CD14-positive monocyte (primary cell): ENCODE measurements around the gene RNF157. TPM values are rescaled to one million over a fixed set of nuclear protein-coding genes. Genes with fewer than 3 reads are reported as not detected.

Source experiments
- DNase-seq, 3 donors: peaks; one replicate each; pipeline ENCODE4 v3.0.0-alpha.2; 2011 to 2022
- H2AFZ ChIP-seq: 2 replicates; pipeline ENCODE4 v1.6.0; 2012; ENCODE audit warnings: mild to moderate bottlenecking, low read depth, low read length, inconsistent platforms; ENCODE audit not compliant: insufficient read depth, poor library complexity, severe bottlenecking
- H3K27ac ChIP-seq, 2 donors: 1 replicate in 1 of 2; 2 replicates in 1 of 2; pipeline ENCODE4 v1.5.1; 2012 to 2013; ENCODE audit warnings: low read length in 2 of 2, control low read depth in 1 of 2, inconsistent platforms in 1 of 2, low read depth in 1 of 2, mild to moderate bottlenecking in 1 of 2
- H3K27me3 ChIP-seq, 2 donors: one replicate each; pipeline versions ENCODE4 v1.6.0 to v1.6.1; 2011 to 2013; ENCODE audit warnings: low read length in 2 of 2; ENCODE audit not compliant: control insufficient read depth in 2 of 2, insufficient read depth in 2 of 2
- H3K36me3 ChIP-seq, 2 donors: replicated peaks in 1 of 2; 1 replicate in 1 of 2; 2 replicates in 1 of 2; pipeline versions ENCODE4 v1.5.1 to v1.6.1; 2012 to 2013; ENCODE audit warnings: low read length in 2 of 2, control low read depth in 1 of 2, inconsistent platforms in 1 of 2, mild to moderate bottlenecking in 1 of 2; ENCODE audit not compliant: insufficient read depth in 2 of 2, control insufficient read depth in 1 of 2
- H3K4me1 ChIP-seq, 2 donors: 1 replicate in 1 of 2; 2 replicates in 1 of 2; pipeline versions ENCODE4 v1.5.1 to v1.6.1; 2012 to 2013; ENCODE audit warnings: low read length in 2 of 2, control low read depth in 1 of 2, inconsistent platforms in 1 of 2, mild to moderate bottlenecking in 1 of 2, moderate library complexity in 1 of 2; ENCODE audit not compliant: insufficient read depth in 2 of 2, control insufficient read depth in 1 of 2
- H3K4me2 ChIP-seq: replicated peaks from 2 replicates; pipeline ENCODE3; 2012; ENCODE audit warnings: low read length, moderate library complexity, mild to moderate bottlenecking; ENCODE audit not compliant: poor library complexity, severe bottlenecking; ENCODE audit errors: extremely low read depth
- H3K4me3 ChIP-seq, 3 experiments: fragments of 200-600 bp in 1 of 3; sonication (generic) in 1 of 3; replicated peaks in 1 of 3; 1 replicate in 2 of 3; 2 replicates in 1 of 3; pipeline ENCODE4 v1.5.1; 2011 to 2013; ENCODE audit warnings: low read length in 3 of 3, mild to moderate bottlenecking in 3 of 3, control low read depth in 2 of 3, low read depth in 2 of 3, inconsistent platforms in 1 of 3, moderate library complexity in 1 of 3
- H3K79me2 ChIP-seq: 2 replicates; pipeline ENCODE4 v1.6.0; 2012; ENCODE audit warnings: mild to moderate bottlenecking, control low read depth, inconsistent platforms, low read length, moderate library complexity; ENCODE audit not compliant: insufficient read depth
- H3K9ac ChIP-seq: 2 replicates; pipeline ENCODE4 v1.6.0; 2017; ENCODE audit warnings: low read length, mild to moderate bottlenecking; ENCODE audit not compliant: insufficient read depth, poor library complexity, severe bottlenecking
- H3K9me3 ChIP-seq, 2 donors: replicated peaks in 1 of 2; 1 replicate in 1 of 2; 2 replicates in 1 of 2; pipeline versions ENCODE4 v1.5.1 to v1.6.1; 2012 to 2013; ENCODE audit warnings: low read length in 2 of 2, control low read depth in 1 of 2; ENCODE audit not compliant: control insufficient read depth in 1 of 2, insufficient read depth in 1 of 2
- H4K20me1 ChIP-seq: 2 replicates; pipeline ENCODE4 v1.6.0; 2012; ENCODE audit warnings: mild to moderate bottlenecking, low read length, control low read depth, moderate library complexity; ENCODE audit not compliant: insufficient read depth
- H3K27ac Mint-ChIP-seq, 7 donors: one replicate each; pipeline ENCODE4 v1.8.0; 2020; ENCODE audit warnings: mild to moderate bottlenecking in 7 of 7, mixed read lengths in 7 of 7, moderate library complexity in 6 of 7, inconsistent platforms in 2 of 7
- H3K27me3 Mint-ChIP-seq, 3 donors: one replicate each; pipeline ENCODE4 v1.8.0; 2021 to 2022; ENCODE audit warnings: low read depth in 3 of 3, mild to moderate bottlenecking in 3 of 3, mixed read lengths in 3 of 3, moderate library complexity in 3 of 3, inconsistent platforms in 1 of 3
- H3K36me3 Mint-ChIP-seq, 2 donors: one replicate each; pipeline ENCODE4 v1.8.0; 2020; ENCODE audit warnings: mixed read lengths in 2 of 2, inconsistent platforms in 1 of 2, mild to moderate bottlenecking in 1 of 2
- H3K4me1 Mint-ChIP-seq: one replicate; pipeline ENCODE4 v1.8.0; 2020; ENCODE audit warnings: mild to moderate bottlenecking, mixed read lengths
- H3K4me3 Mint-ChIP-seq, 2 donors: one replicate each; pipeline ENCODE4 v1.8.0; 2020; ENCODE audit warnings: mild to moderate bottlenecking in 2 of 2, mixed read lengths in 2 of 2, moderate library complexity in 1 of 2
- H3K9me3 Mint-ChIP-seq, 7 donors: one replicate each; pipeline ENCODE4 v1.8.0; 2020 to 2022; ENCODE audit warnings: mixed read lengths in 7 of 7, mild to moderate bottlenecking in 6 of 7, moderate library complexity in 6 of 7, inconsistent platforms in 2 of 7
- CTCF ChIP-seq: fragments of 200-600 bp; IDR thresholded peaks from one replicate; pipeline ENCODE4 v1.8.0; 2022; ENCODE audit warnings: antibody characterized with exemption, mild to moderate bottlenecking
- WGBS: methylation state at CpG from one replicate; pipeline ENCODE4 v1.1.5; 2013; ENCODE audit warnings: missing lambda C conversion rate; ENCODE audit not compliant: insufficient coverage; 5-methylcytosine and 5-hydroxymethylcytosine counted together
- intact Hi-C, 2 donors: fragments of 100-400 bp; cut with micrococcal nuclease; formaldehyde crosslinking; loops; one replicate each; pipeline versions ENCODE4 v1.15.0 to v1.15.1; 2023
- polyA plus RNA-seq, 3 donors: library from polyadenylated mRNA; depleted of rRNA in 1 of 3; unstranded in 2 of 3; stranded (reverse) in 1 of 3; fragments of 300-500 nt in 2 of 3; fragments of >200 nt in 1 of 3; fragmentation: Illumina TruSeq in 2 of 3; gene quantifications; 1 replicate in 2 of 3; 2 replicates in 1 of 3; pipeline ENCODE4 v1.2.3, GENCODE V29; 2012 to 2021

Gene RNF157
- polyA plus RNA-seq, 3 donors, result 0.03 TPM; not detected in 2

DNA sequence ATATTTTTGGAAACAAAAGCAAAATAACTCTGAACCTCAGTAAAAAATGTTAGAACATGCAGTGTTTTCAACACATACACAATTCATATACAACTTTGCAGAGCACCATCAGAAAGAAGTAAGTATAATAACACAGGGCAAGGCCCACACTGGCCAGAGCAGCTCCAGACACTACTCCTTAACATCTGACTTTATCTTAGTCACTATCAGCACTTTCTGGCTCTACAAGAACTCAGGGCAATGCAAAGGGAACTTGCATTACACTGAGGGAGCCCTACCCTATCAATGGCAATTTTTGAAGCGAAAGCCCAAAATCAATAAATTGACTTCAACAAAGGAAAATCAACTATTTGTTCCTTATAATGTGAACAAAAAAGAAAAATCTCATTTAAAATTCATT lies 16.5 kb downstream of the RNF157 start:
- WGBS, result no CpG with 5 or more reads among the region's 1 CpG
- no peak for TF ChIP-seq CTCF

GRCh38 chr17:76219670-76220383 lies 20.5 kb downstream of the RNF157 start:
- no peak for DNase-seq
- Mint-ChIP-seq H3K9me3 (peaks cover 0 to 2% (median 0%) of the 10 kb centered on the region in 7 donors), H3K36me3 (no peaks in the 10 kb centered on the region), H3K27ac (no peak overlapping the region), H3K27me3 (peaks cover 0 to 10% (median 7%) of the 10 kb centered on the region in 3 donors), H3K4me1 (no peaks in the 10 kb centered on the region), H3K4me3 (no peak overlapping the region)
- 100% methylated on average over 1 of the region's 7 CpGs for WGBS
- no peak overlapping the region for H2AFZ ChIP-seq
- no peaks in the 10 kb centered on the region for H3K4me1 ChIP-seq
- intact Hi-C loops, result loop anchor here in 1 of 2 donors (10.0 kb wide), 1 partner anchor 55 kb away; no protein-coding TSS in a partner anchor
- no peaks in the 10 kb centered on the region for H3K9me3 ChIP-seq
- H3K36me3 ChIP-seq, result no peaks in the 10 kb centered on the region
- no peak overlapping the region for H3K9ac ChIP-seq
- H3K27me3 ChIP-seq, result peaks cover 0 to 2% of the 10 kb centered on the region in 2 donors
- no peak overlapping the region for H3K4me2 ChIP-seq
- no peak for TF ChIP-seq CTCF
- no peaks in the 10 kb centered on the region for H4K20me1 ChIP-seq
- H3K27ac ChIP-seq, result no peak overlapping the region
- no peak overlapping the region for H3K4me3 ChIP-seq
- H3K79me2 ChIP-seq, result no peaks in the 10 kb centered on the region

More for the DNA sequence above, 16.5 kb downstream of the RNF157 start:
- H3K4me2 ChIP-seq, result no peak overlapping the region
- no peak overlapping the region for H3K4me3 ChIP-seq
- H3K4me1 ChIP-seq, result no peaks in the 10 kb centered on the region
- H3K27ac Mint-ChIP-seq, result no peak overlapping the region
- H3K36me3 ChIP-seq, result no peaks in the 10 kb centered on the region
- no peaks in the 10 kb centered on the region for H3K9me3 ChIP-seq
- intact Hi-C loops, result loop anchor here in 1 of 2 donors (10.0 kb wide), 1 partner anchor 51 kb away; no protein-coding TSS in a partner anchor
- no peaks in the 10 kb centered on the region for H3K27me3 ChIP-seq
- no peak overlapping the region for H2AFZ ChIP-seq
- H3K79me2 ChIP-seq, result no peaks in the 10 kb centered on the region
- DNase-seq, result no peak
- H3K4me3 Mint-ChIP-seq, result no peak overlapping the region
- peaks cover 6 to 11% (median 10%) of the 10 kb centered on the region in 3 donors for H3K27me3 Mint-ChIP-seq
- H3K9ac ChIP-seq, result no peak overlapping the region
- H3K27ac ChIP-seq, result no peak overlapping the region
- H3K36me3 Mint-ChIP-seq, result no peaks in the 10 kb centered on the region
- no peaks in the 10 kb centered on the region for H4K20me1 ChIP-seq
- H3K4me1 Mint-ChIP-seq, result peaks cover 5% of the 10 kb centered on the region
- H3K9me3 Mint-ChIP-seq, result peaks cover 0 to 2% (median 0%) of the 10 kb centered on the region in 7 donors
